Measurements from ENCODE around the gene USP25. TPM values are rescaled to one million over a fixed set of nuclear protein-coding genes. Genes with fewer than 3 reads are reported as not detected.

Gene USP25
- total and polyA plus RNA-seq, 2 of the 8 experiments (the other 6 are each of a cell fraction or from before 2014, with no cell fraction given): 11.2 to 48.1 TPM

DNA sequence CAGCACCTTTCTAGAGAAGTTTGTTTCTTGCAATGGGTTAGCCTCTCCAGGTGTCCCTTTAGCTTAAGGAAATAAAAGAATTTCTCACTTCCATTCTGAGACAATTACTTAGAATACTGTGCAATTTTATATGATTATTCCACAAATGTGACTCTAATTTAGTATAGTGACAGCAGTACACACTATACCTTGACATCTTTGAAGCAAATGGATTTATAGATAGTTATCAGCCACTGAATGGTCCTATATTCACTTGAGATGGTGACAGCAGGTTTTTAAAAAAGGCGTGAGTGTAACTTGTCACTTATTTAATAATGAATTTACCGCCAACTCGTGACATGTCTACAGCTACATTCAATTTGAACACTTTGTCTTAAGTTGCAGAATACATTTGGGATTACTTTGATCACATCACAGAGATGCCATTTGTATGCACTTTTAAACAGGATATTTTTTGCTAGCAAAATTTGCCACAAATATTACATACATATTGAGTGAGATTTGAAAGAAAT, 71.6 kb downstream of the USP25 start:
- Histone ChIP-seq H3K9ac (replicated peaks in 1 of 4; ENCODE audit: extremely low read depth in 1 of 4, low read depth in 3 of 4, low read length in 3 of 4) (no peak overlapping the region), H2BK20ac (ENCODE audit: low read length) (no peak overlapping the region), H3K23me2 (ENCODE audit: low read depth, low read length) (no peaks in the 10 kb centered on the region), H3K79me1 (ENCODE audit: low read depth, low read length) (no peaks in the 10 kb centered on the region; the same call in 1 of the 2 replicates), H2BK5ac (ENCODE audit: low read depth, low read length) (no peak overlapping the region), H4K8ac (ENCODE audit: extremely low read depth, insufficient read depth, low read length) (no peak overlapping the region), H2BK12ac (ENCODE audit: low read depth, low read length) (no peak overlapping the region), H2BK15ac (ENCODE audit: low read length) (no peak overlapping the region), H2AK5ac (ENCODE audit: low read depth, low read length) (no peak overlapping the region), H3K27me3 (replicated peaks in 1 of 4; ENCODE audit: control insufficient read depth in 3 of 4, extremely low read depth in 1 of 4, insufficient read depth in 3 of 4, low read length in 3 of 4) (no peaks in the 10 kb centered on the region), H4K91ac (replicated peaks; ENCODE audit: insufficient read length, low read length) (no peak overlapping the region), H3K79me2 (ENCODE audit: control insufficient read depth in 1 of 2, insufficient read depth in 2 of 2, low read length in 2 of 2) (peaks cover 3 to 13% of the 10 kb centered on the region in 2 experiments; a peak in 3 of 4 replicates), H3K4me3 (ENCODE audit: extremely low read depth in 1 of 4, insufficient read depth in 2 of 4, low read depth in 3 of 4, low read length in 4 of 4) (no peak overlapping the region), H4K5ac (ENCODE audit: insufficient read length, low read depth, low read length) (no peak overlapping the region), H3K36me3 (ENCODE audit: control insufficient read depth in 2 of 4, insufficient read depth in 4 of 4, low read length in 3 of 4) (peaks cover 0 to 2% (median 0%) of the 10 kb centered on the region in 4 experiments; a peak in 2 of 8 replicates), H3K56ac (replicated peaks; ENCODE audit: insufficient read length, low read depth, low read length) (no peak overlapping the region), H3K18ac (ENCODE audit: extremely low read depth, low read length) (no peak overlapping the region), H2BK120ac (replicated peaks; ENCODE audit: low read depth, low read length) (no peak overlapping the region), H4K20me1 (replicated peaks in 1 of 2; ENCODE audit: control insufficient read depth in 1 of 2, insufficient read depth in 2 of 2, low read length in 2 of 2) (no peaks in the 10 kb centered on the region), H3K4me2 (ENCODE audit: insufficient read depth in 1 of 2, low read depth in 2 of 2, low read length in 2 of 2) (no peak overlapping the region), H3K9me3 (ENCODE audit: insufficient read depth in 2 of 2, low read depth in 1 of 2, low read length in 1 of 2) (no peaks in the 10 kb centered on the region), H3K23ac (ENCODE audit: insufficient read length) (no peak overlapping the region), H3K4ac (replicated peaks; ENCODE audit: insufficient read length, low read depth, low read length) (no peak overlapping the region), H3K27ac (ENCODE audit: low read depth, low read length) (no peak overlapping the region), H3K4me1 (replicated peaks in 1 of 4; ENCODE audit: control insufficient read depth in 3 of 4, insufficient read depth in 4 of 4, low read length in 3 of 4) (peaks cover 0 to 4% (median 3%) of the 10 kb centered on the region in 4 experiments; a peak in 4 of 7 replicates), H2AFZ (ENCODE audit: low read length) (no peak overlapping the region), H3K14ac (ENCODE audit: insufficient read length) (no peak overlapping the region)
- DNase-seq (ENCODE audit: low read depth in 1 of 2, low spot score in 2 of 2): no peak
- 96% methylated on average over 3 of the region's 3 CpGs; no CpG with 5 or more reads in 1 of the 2 experiments for WGBS, 2 experiments (ENCODE audit: extremely low coverage in 1 of 2, insufficient coverage in 1 of 2, insufficient read length in 1 of 2, insufficient replicate concordance in 2 of 2, low coverage in 1 of 2, low lambda C conversion rate in 2 of 2, missing lambda C conversion rate in 1 of 2)
- ChIA-PET POLR2A (ENCODE audit: partially characterized antibody) (no interaction called here), CTCF (ENCODE audit: partially characterized antibody) (no interaction called here)
- FAIRE-seq: no peak
- TF ChIP-seq, protein P1, sequence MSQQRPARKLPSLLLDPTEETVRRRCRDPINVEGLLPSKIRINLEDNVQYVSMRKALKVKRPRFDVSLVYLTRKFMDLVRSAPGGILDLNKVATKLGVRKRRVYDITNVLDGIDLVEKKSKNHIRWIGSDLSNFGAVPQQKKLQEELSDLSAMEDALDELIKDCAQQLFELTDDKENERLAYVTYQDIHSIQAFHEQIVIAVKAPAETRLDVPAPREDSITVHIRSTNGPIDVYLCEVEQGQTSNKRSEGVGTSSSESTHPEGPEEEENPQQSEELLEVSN (IDR thresholded peaks at IDR 0.05): no peak
- TF ChIP-seq EZH2 (IDR thresholded peaks at IDR 0.05; ENCODE audit: low read depth, low read length, severe bottlenecking) (no peak), SP2 (IDR thresholded peaks at IDR 0.05; ENCODE audit: low read length) (no peak), SP4 (IDR thresholded peaks at IDR 0.05; ENCODE audit: low read length) (no peak), HDAC2 (IDR thresholded peaks at IDR 0.05; ENCODE audit: borderline replicate concordance in 1 of 2, low read depth in 2 of 2, low read length in 2 of 2) (no peak), TBP (IDR thresholded peaks at IDR 0.05; ENCODE audit: low read depth, low read length) (no peak), BACH1 (IDR thresholded peaks at IDR 0.05; ENCODE audit: low read length) (no peak), KDM1A (IDR thresholded peaks at IDR 0.05; ENCODE audit: borderline replicate concordance, low read length) (no peak), RAD21 (IDR thresholded peaks at IDR 0.05 in 1 of 2, conservative IDR thresholded peaks at IDR 0.05 in 1 of 2; ENCODE audit: low read depth in 2 of 2, low read length in 2 of 2) (no peak)

Data from H1 (cell line).